Heart left ventricle (tissue), 16 donors: ENCODE data around the gene RUNX1. TPM values are rescaled to one million over a fixed set of nuclear protein-coding genes. Genes with fewer than 3 reads are reported as not detected.

ENCODE experiments used
- ATAC-seq, 4 donors: fragments of 200-7000 bp; cut with Tn5 transposase; one replicate each; pipeline ENCODE4 v1.9.1; 2020 to 2022; ENCODE audit warnings: moderate library complexity in 4 of 4, mild to moderate bottlenecking in 3 of 4, moderate number of reproducible peaks in 1 of 4
- DNase-seq, 5 donors: peaks; one replicate each; pipeline ENCODE4 v3.0.0-alpha.2; 2020
- H3K27ac ChIP-seq, 12 donors: fragments of 200-600 bp; sonication (generic) in 4 of 12; one replicate each; pipeline versions ENCODE4 v1.5.0 to v1.8.0; 2016 to 2022; ENCODE audit warnings: mild to moderate bottlenecking in 2 of 12
- H3K27me3 ChIP-seq, 9 donors: fragments of 200-600 bp; sonication (generic) in 2 of 9; one replicate each; pipeline versions ENCODE4 v1.5.1 to v1.8.0; 2016 to 2022; ENCODE audit warnings: mild to moderate bottlenecking in 3 of 9
- H3K36me3 ChIP-seq, 9 donors: fragments of 200-600 bp; sonication (generic) in 2 of 9; one replicate each; pipeline versions ENCODE4 v1.5.0 to v1.8.0; 2018 to 2022; ENCODE audit warnings: mild to moderate bottlenecking in 2 of 9
- H3K4me1 ChIP-seq, 12 donors: fragments of 200-600 bp; sonication (generic) in 4 of 12; one replicate each; pipeline versions ENCODE4 v1.5.0 to v1.8.0; 2016 to 2022; ENCODE audit warnings: mild to moderate bottlenecking in 3 of 12
- H3K4me3 ChIP-seq, 12 donors: fragments of 200-600 bp; sonication (generic) in 4 of 12; one replicate each; pipeline versions ENCODE4 v1.5.0 to v1.8.0; 2017 to 2022; ENCODE audit warnings: mild to moderate bottlenecking in 9 of 12, moderate library complexity in 4 of 12
- H3K9me3 ChIP-seq, 12 donors: fragments of 200-600 bp; sonication (generic) in 4 of 12; one replicate each; pipeline versions ENCODE4 v1.5.0 to v1.8.0; 2016 to 2022; ENCODE audit warnings: mild to moderate bottlenecking in 1 of 12
- CTCF ChIP-seq, 12 donors: fragments of 200-600 bp; sonication (generic) in 4 of 12; IDR thresholded peaks; one replicate each; pipeline versions ENCODE4 v1.5.0 to v1.8.0; 2018 to 2022; ENCODE audit warnings: antibody characterized with exemption in 12 of 12, mild to moderate bottlenecking in 5 of 12
- POLR2A ChIP-seq, 2 donors: fragments of 450-650 bp; IDR thresholded peaks; one replicate each; pipeline ENCODE4 v1.6.1; 2017; ENCODE audit warnings: antibody characterized with exemption in 2 of 2, mild to moderate bottlenecking in 2 of 2, moderate library complexity in 2 of 2
- WGBS, 4 donors: extraction: QIAGEN DNeasy Blood & Tissue Kit in 2 of 4; methylation state at CpG; one replicate each; pipeline versions ENCODE4 v1.1.5 to v1.1.7; 2013 to 2018; 5-methylcytosine and 5-hydroxymethylcytosine counted together
- intact Hi-C, 10 donors: fragments of 100-400 bp; cut with DNase I; formaldehyde crosslinking; loops; one replicate each; pipeline versions ENCODE4 v1.11.1 to v1.14.2; 2022
- polyA plus RNA-seq, 2 donors: library from polyadenylated mRNA; stranded (reverse); fragments of 200-250 nt; gene quantifications; one replicate each; pipeline ENCODE4 v1.2.3, GENCODE V29; 2013
- total RNA-seq, 9 donors: library from RNA; depleted of rRNA in 2 of 9; stranded (reverse); fragments of >200 nt in 2 of 9; fragmentation: NEBNext Ultra II Directional in 3 of 9; extraction: Animal tissue kit (Norgen Biotek cat#: 25700) in 3 of 9; gene quantifications; one replicate each; pipeline versions ENCODE4 v1.1.0 to v1.2.4, GENCODE V29; 2016 to 2023
- donor health status: ischemic (EF 13 %, LVEDD 7.1; RV severe dilation, severe dysfunction).
- donor health status: healthy with polysubstance abuse.
- donor health status: DM: no; HTN: yes; CAD: no.
- donor health status: DM: no; HTN: no; CAD: no.
- donor health status: ischemic (EF 25% LVEDD 6.9; RV normal size, moderate dysfunction).
- donor health status: ischemic (EF 25% LVEDD 5.7; RV mildly dilated, moderate dysfunction).
- donor health status: healthy.
- donor health status: DM: yes; HTN: yes; CAD: no.
- donor health status: ischemic (EF 35%, LVEDD 5.7; RV mildly dilated, moderate dysfunction).
- donor health status: nonischemic (EF 11% LVEDD 7.7; RV severe dilation, severe dysfunction).
- donor health status: DM: yes; HTN: yes; CAD: no.
- donor health status: PGD.
- donor health status: ischemic (EF 29% LVEDD 5.4; RV normal size, mild dysfunction).
- donor health status: nonischemic (EF 23%, LVEDD 6.1; RV moderate dilation, normal function).

The RUNX1 gene
- total and polyA plus RNA-seq, 11 donors = 0.61 to 54.5 (median 4.1) TPM

- TF ChIP-seq POLR2A (IDR thresholded peaks at IDR 0.05) (no peak), CTCF (IDR thresholded peaks at IDR 0.05) (no peak)
- H3K27ac ChIP-seq = no peak overlapping the region
- no peaks in the 10 kb centered on the region for H3K36me3 ChIP-seq
- H3K27me3 ChIP-seq = peaks cover 0 to 26% (median 3%) of the 10 kb centered on the region in 9 donors
- intact Hi-C loops = no loop called here
- no peak overlapping the region for H3K4me3 ChIP-seq
- 73 to 87% (median 75%) methylated on average over 1 to 3 of the region's 3 CpGs for WGBS, 4 donors
- H3K4me1 ChIP-seq = peaks cover 0 to 51% (median 0%) of the 10 kb centered on the region in 12 donors
- no peaks in the 10 kb centered on the region for H3K9me3 ChIP-seq
- ATAC-seq = no peak
- DNase-seq = no peak
These were observed 25.6 kb downstream of the RUNX1 start for GRCh38 chr21:35023396-35024070.

- Histone ChIP-seq H3K36me3 (no peaks in the 10 kb centered on the region), H3K27me3 (peaks cover 0 to 23% (median under 1%) of the 10 kb centered on the region in 9 donors), H3K27ac (no peak overlapping the region), H3K4me1 (peaks cover 0 to 31% (median 0%) of the 10 kb centered on the region in 12 donors), H3K9me3 (no peaks in the 10 kb centered on the region), H3K4me3 (no peak overlapping the region)
- no peak for DNase-seq
- 93 to 97% (median 93%) methylated on average over 3 of the region's 3 CpGs for WGBS, 4 donors
- intact Hi-C loops = no loop called here
- TF ChIP-seq CTCF (IDR thresholded peaks at IDR 0.05) (no peak), POLR2A (IDR thresholded peaks at IDR 0.05) (no peak)
- no peak for ATAC-seq
These were observed 27.6 kb downstream of the RUNX1 start for GRCh38 chr21:35021546-35021945.

GRCh38 chr21:35020902-35021301, 28.2 kb downstream of the RUNX1 start:
- no peak for ATAC-seq
- no peaks in the 10 kb centered on the region for H3K36me3 ChIP-seq
- DNase-seq = no peak
- H3K4me1 ChIP-seq = peaks cover 0 to 25% (median 0%) of the 10 kb centered on the region in 12 donors
- TF ChIP-seq CTCF (IDR thresholded peaks at IDR 0.05) (no peak), POLR2A (IDR thresholded peaks at IDR 0.05) (no peak)
- H3K9me3 ChIP-seq = no peaks in the 10 kb centered on the region
- H3K27me3 ChIP-seq = peaks cover 0 to 18% (median 0%) of the 10 kb centered on the region in 9 donors
- H3K27ac ChIP-seq = peak overlapping the region in 1 of 12 donors; percentile 1
- H3K4me3 ChIP-seq = no peak overlapping the region
- intact Hi-C loops = no loop called here
- 92 to 100% (median 98%) methylated on average over 1 of the region's 1 CpG for WGBS, 4 donors

DNA sequence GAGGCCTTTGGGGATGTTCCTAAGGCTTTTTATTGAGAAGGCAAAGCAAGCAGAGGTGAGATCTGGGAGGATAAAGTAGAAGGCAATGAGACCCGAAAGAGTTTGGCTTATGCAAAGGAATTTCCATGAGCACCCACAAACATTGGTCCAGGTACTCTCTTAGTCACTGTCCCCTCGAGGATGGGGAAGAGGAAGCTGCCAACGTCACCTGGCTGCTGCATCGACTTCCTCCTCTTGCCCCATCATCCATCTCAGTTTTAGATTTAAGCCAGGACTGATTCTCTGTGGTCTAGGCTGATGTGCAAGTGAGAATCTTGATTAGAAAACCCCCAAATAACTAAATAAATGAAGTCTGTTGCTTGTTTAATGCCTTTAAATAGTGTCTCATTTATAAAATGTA, 28.7 kb downstream of the RUNX1 start:
- Histone ChIP-seq H3K9me3 (no peaks in the 10 kb centered on the region), H3K4me1 (peaks cover 0 to 21% (median 0%) of the 10 kb centered on the region in 12 donors), H3K27ac (no peak overlapping the region), H3K4me3 (no peak overlapping the region), H3K36me3 (no peaks in the 10 kb centered on the region), H3K27me3 (peaks cover 0 to 14% (median 0%) of the 10 kb centered on the region in 9 donors)
- intact Hi-C loops = no loop called here
- ATAC-seq (no peak), DNase-seq (no peak)
- TF ChIP-seq POLR2A (IDR thresholded peaks at IDR 0.05) = no peak
- TF ChIP-seq CTCF (IDR thresholded peaks at IDR 0.05) = no peak
- 60 to 74% (median 70%) methylated on average over 4 of the region's 4 CpGs for WGBS, 4 donors
